ENCODE results near the gene CACNA2D3.

DNA sequence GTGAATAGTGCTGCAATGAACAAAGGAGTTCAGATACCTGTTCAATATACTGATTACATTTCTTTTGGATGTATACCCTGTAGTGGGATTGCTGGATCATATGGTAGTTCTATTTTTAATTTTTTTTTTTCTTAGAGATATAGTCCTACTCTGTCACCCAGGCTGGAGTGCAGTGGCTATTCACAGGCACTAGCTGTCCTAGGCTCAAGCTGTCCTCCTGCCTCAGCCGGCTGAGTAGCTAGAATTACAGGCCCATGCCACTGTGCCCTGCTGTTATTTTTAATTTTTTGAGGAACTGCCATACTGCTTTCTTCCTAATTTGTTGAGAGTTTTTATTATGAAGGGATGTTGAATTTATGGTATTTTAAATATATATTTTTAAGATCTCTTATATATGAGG is 23.0 kb upstream of the CACNA2D3 start:
- TF ChIP-seq GATA2 (IDR thresholded peaks at IDR 0.05; ENCODE audit: low read depth, low read length) (no peak), GATA3 (IDR thresholded peaks at IDR 0.05; ENCODE audit: low read depth, low read length) (no peak)
